DND-41 (cell line): ENCODE measurements around the gene MFRP.
A peak's percentile ranks its signal among the peaks of the same experiment; 100 is the strongest.

Experiments
- ATAC-seq: fragments of 200-7000 bp; cut with Tn5 transposase; 3 replicates; pipeline ENCODE4 v1.9.1; 2021; ENCODE audit warnings: low read depth; ENCODE audit not compliant: insufficient read depth
- DNase-seq: peaks from one replicate; pipeline ENCODE4 v3.0.0-alpha.2; 2020
- H2AFZ ChIP-seq: 2 replicates; pipeline ENCODE4 v1.6.0; 2012; ENCODE audit warnings: low read depth, low read length
- H3K27ac ChIP-seq: 2 replicates; pipeline ENCODE4 v1.5.1; 2012; ENCODE audit warnings: low read length, inconsistent platforms
- H3K27me3 ChIP-seq: fragments of 200-600 bp; sonication (generic); 2 replicates; pipeline ENCODE4 v1.6.0; 2012; ENCODE audit warnings: low read length, mild to moderate bottlenecking, inconsistent platforms; ENCODE audit not compliant: insufficient read depth, poor library complexity
- H3K36me3 ChIP-seq: 2 replicates; pipeline ENCODE4 v1.5.1; 2012; ENCODE audit warnings: low read length, inconsistent platforms; ENCODE audit not compliant: insufficient read depth
- H3K4me1 ChIP-seq: 2 replicates; pipeline ENCODE4 v1.5.1; 2012; ENCODE audit warnings: mild to moderate bottlenecking, low read length; ENCODE audit not compliant: insufficient read depth
- H3K4me2 ChIP-seq: 2 replicates; pipeline ENCODE4 v1.6.0; 2012; ENCODE audit warnings: mild to moderate bottlenecking, moderate library complexity, low read length, inconsistent platforms; ENCODE audit not compliant: insufficient read depth
- H3K4me3 ChIP-seq, 2 experiments: fragments of 200-600 bp in 1 of 2; shearing (Covaris generic) in 1 of 2; 2 replicates each; pipeline ENCODE4 v1.5.1; 2012 to 2016; ENCODE audit warnings: inconsistent platforms in 2 of 2, low read length in 2 of 2, mild to moderate bottlenecking in 2 of 2, low read depth in 1 of 2, moderate library complexity in 1 of 2
- H3K79me2 ChIP-seq: 2 replicates; pipeline ENCODE4 v1.6.0; 2012; ENCODE audit warnings: low read length, inconsistent platforms; ENCODE audit not compliant: insufficient read depth
- H3K9ac ChIP-seq: 2 replicates; pipeline ENCODE4 v1.6.0; 2012; ENCODE audit warnings: low read depth, mild to moderate bottlenecking, inconsistent platforms, low read length, moderate library complexity
- H3K9me3 ChIP-seq: 2 replicates; pipeline ENCODE4 v1.5.1; 2012; ENCODE audit warnings: low read length, moderate library complexity, mild to moderate bottlenecking, inconsistent platforms; ENCODE audit not compliant: insufficient read depth, severe bottlenecking
- H4K20me1 ChIP-seq: 2 replicates; pipeline ENCODE4 v1.6.0; 2012; ENCODE audit warnings: low read length; ENCODE audit not compliant: insufficient read depth
- EZH2 ChIP-seq: IDR thresholded peaks from 3 replicates; pipeline ENCODE4 v1.6.1; 2012; ENCODE audit warnings: borderline replicate concordance, low read depth, mild to moderate bottlenecking, moderate library complexity, low read length, inconsistent platforms; ENCODE audit not compliant: severe bottlenecking
- TF ChIP-seq, protein P1 (sequence below): IDR thresholded peaks from 2 replicates; pipeline ENCODE4 v1.5.1; 2012; ENCODE audit warnings: borderline replicate concordance, low read length, moderate library complexity, mild to moderate bottlenecking; ENCODE audit not compliant: poor library complexity, severe bottlenecking; ENCODE audit errors: extremely low read depth

MFRP gene

GRCh38 chr11:119316729-119317591 lies 29.5 kb downstream of the MFRP start, which contains the start of gene MCAM:
Gene MCAM (minus strand): TSS chr11:119317130. CDS start chr11:119317101, 29 bp downstream.
- H3K4me1 ChIP-seq = peaks cover 39% of the 10 kb centered on the region
- H3K27ac ChIP-seq = no peak within 1 kb of the TSS

GRCh38 chr11:119316016-119316728 lies 30.3 kb downstream of the MFRP start:
- H3K9ac ChIP-seq = peak overlapping the region; percentile 64
- no peak overlapping the region for H3K27ac ChIP-seq
- peaks cover 19% of the 10 kb centered on the region for H4K20me1 ChIP-seq
- no peaks in the 10 kb centered on the region for H3K79me2 ChIP-seq
- H3K4me2 ChIP-seq = peak overlapping the region; percentile 97
- no peaks in the 10 kb centered on the region for H3K36me3 ChIP-seq
- no peak for ATAC-seq
- peak; percentile 92 for TF ChIP-seq EZH2
- TF ChIP-seq, protein P1, sequence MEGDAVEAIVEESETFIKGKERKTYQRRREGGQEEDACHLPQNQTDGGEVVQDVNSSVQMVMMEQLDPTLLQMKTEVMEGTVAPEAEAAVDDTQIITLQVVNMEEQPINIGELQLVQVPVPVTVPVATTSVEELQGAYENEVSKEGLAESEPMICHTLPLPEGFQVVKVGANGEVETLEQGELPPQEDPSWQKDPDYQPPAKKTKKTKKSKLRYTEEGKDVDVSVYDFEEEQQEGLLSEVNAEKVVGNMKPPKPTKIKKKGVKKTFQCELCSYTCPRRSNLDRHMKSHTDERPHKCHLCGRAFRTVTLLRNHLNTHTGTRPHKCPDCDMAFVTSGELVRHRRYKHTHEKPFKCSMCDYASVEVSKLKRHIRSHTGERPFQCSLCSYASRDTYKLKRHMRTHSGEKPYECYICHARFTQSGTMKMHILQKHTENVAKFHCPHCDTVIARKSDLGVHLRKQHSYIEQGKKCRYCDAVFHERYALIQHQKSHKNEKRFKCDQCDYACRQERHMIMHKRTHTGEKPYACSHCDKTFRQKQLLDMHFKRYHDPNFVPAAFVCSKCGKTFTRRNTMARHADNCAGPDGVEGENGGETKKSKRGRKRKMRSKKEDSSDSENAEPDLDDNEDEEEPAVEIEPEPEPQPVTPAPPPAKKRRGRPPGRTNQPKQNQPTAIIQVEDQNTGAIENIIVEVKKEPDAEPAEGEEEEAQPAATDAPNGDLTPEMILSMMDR = no peak
- DNase-seq = no peak
- H3K4me1 ChIP-seq = peaks cover 35% of the 10 kb centered on the region
- peak overlapping the region; percentile 70; the same call in 1 of the 2 replicates for H2AFZ ChIP-seq
- peak overlapping the region; percentile 37 to 65; a peak in 3 of 4 replicates for H3K4me3 ChIP-seq
- no peaks in the 10 kb centered on the region for H3K9me3 ChIP-seq
- H3K27me3 ChIP-seq = peaks cover 51% of the 10 kb centered on the region

More at GRCh38 chr11:119316729-119317591, 29.5 kb downstream of the MFRP start, which contains the start of gene MCAM:
- TF ChIP-seq EZH2 = peak; percentile 11
- TF ChIP-seq, protein P1 = no peak
- peak within 1 kb of the TSS; percentile 64 for H3K9ac ChIP-seq
- H3K27me3 ChIP-seq = peaks cover 53% of the 10 kb centered on the region
- H3K4me3 ChIP-seq = peak within 1 kb of the TSS; percentile 37 to 65; a peak in 3 of 4 replicates
- H3K79me2 ChIP-seq = no peaks in the 10 kb centered on the region
- DNase-seq (peak; percentile 39), ATAC-seq (peak; percentile 45)
- H3K4me2 ChIP-seq = peak within 1 kb of the TSS; percentile 97
- peaks cover 19% of the 10 kb centered on the region for H4K20me1 ChIP-seq
- H2AFZ ChIP-seq = peak within 1 kb of the TSS; percentile 70
- no peaks in the 10 kb centered on the region for H3K9me3 ChIP-seq
- no peaks in the 10 kb centered on the region for H3K36me3 ChIP-seq

GRCh38 chr11:119315131-119316015 lies 31.1 kb downstream of the MFRP start:
- DNase-seq (peak; percentile 78), ATAC-seq (peak; percentile 77)
- H3K9me3 ChIP-seq = no peaks in the 10 kb centered on the region
- H3K27me3 ChIP-seq = peaks cover 51% of the 10 kb centered on the region
- H3K4me3 ChIP-seq = peak overlapping the region in 1 of 2 experiments; percentile 65; a peak in 2 of 4 replicates
- no peak overlapping the region for H3K27ac ChIP-seq
- peak overlapping the region; percentile 62 for H2AFZ ChIP-seq
- H3K79me2 ChIP-seq = no peaks in the 10 kb centered on the region
- peak overlapping the region; percentile 97 for H3K4me2 ChIP-seq
- H3K36me3 ChIP-seq = no peaks in the 10 kb centered on the region
- no peak for TF ChIP-seq EZH2
- TF ChIP-seq, protein P1 = no peak
- peaks cover 27% of the 10 kb centered on the region for H3K4me1 ChIP-seq
- peaks cover 19% of the 10 kb centered on the region for H4K20me1 ChIP-seq
- peak overlapping the region; percentile 64; the same call in 1 of the 2 replicates for H3K9ac ChIP-seq
